ENCODE data around the gene ELMO3.

ELMO3 gene

GRCh38 chr16:67238278-67238575 is 39.3 kb downstream of the ELMO3 start:
- no peak for DNase-seq (ENCODE audit: low read depth)
- no peak for TF ChIP-seq CTCF (IDR thresholded peaks at IDR 0.05; ENCODE audit: control insufficient read depth, extremely low read depth, insufficient read depth)
- H3K4me3 ChIP-seq (ENCODE audit: low read depth, low read length): no peak overlapping the region

GRCh38 chr16:67238806-67239470 is 40.0 kb downstream of the ELMO3 start:
- no peak for DNase-seq (ENCODE audit: low read depth)
- TF ChIP-seq CTCF (IDR thresholded peaks at IDR 0.05; ENCODE audit: control insufficient read depth, extremely low read depth, insufficient read depth): no peak
- no peak overlapping the region for H3K4me3 ChIP-seq (ENCODE audit: low read depth, low read length)

GRCh38 chr16:67240506-67240905 is 41.6 kb downstream of the ELMO3 start:
- no peak for TF ChIP-seq CTCF (IDR thresholded peaks at IDR 0.05; ENCODE audit: control insufficient read depth, extremely low read depth, insufficient read depth)
- DNase-seq (ENCODE audit: low read depth): no peak
- peak overlapping the region; percentile 8; the same call in 1 of the 2 replicates for H3K4me3 ChIP-seq (ENCODE audit: low read depth, low read length)

- peak overlapping the region; percentile 8; the same call in 1 of the 2 replicates for H3K4me3 ChIP-seq (ENCODE audit: low read depth, low read length)
- TF ChIP-seq CTCF (IDR thresholded peaks at IDR 0.05; ENCODE audit: control insufficient read depth, extremely low read depth, insufficient read depth): no peak
- DNase-seq (ENCODE audit: low read depth): peak; percentile 85
Observed at GRCh38 chr16:67241008-67241900, 42.3 kb downstream of the ELMO3 start.

GRCh38 chr16:67242138-67242730 is 43.3 kb downstream of the ELMO3 start:
- DNase-seq (ENCODE audit: low read depth): no peak
- H3K4me3 ChIP-seq (ENCODE audit: low read depth, low read length): no peak overlapping the region
- no peak for TF ChIP-seq CTCF (IDR thresholded peaks at IDR 0.05; ENCODE audit: control insufficient read depth, extremely low read depth, insufficient read depth)

- DNase-seq (ENCODE audit: low read depth): no peak
- H3K4me3 ChIP-seq (ENCODE audit: low read depth, low read length): no peak overlapping the region
- no peak for TF ChIP-seq CTCF (IDR thresholded peaks at IDR 0.05; ENCODE audit: control insufficient read depth, extremely low read depth, insufficient read depth)
Observed at GRCh38 chr16:67243481-67243880, 44.5 kb downstream of the ELMO3 start.

Data from LNCaP clone FGC (cell line).